GM21423 (cell line): ENCODE results near the gene CHD8.

Experiments used
- ATAC-seq: cut with Tn5 transposase; IDR thresholded peaks from one replicate; pipeline ENCODE4 v1.9.1; 2021; ENCODE audit warnings: mild to moderate bottlenecking, moderate library complexity; ENCODE audit not compliant: unreplicated experiment

CHD8 gene

GRCh38 chr14:21440859-21441258 is 15.1 kb downstream of the CHD8 start:
- ATAC-seq = no peak

- peak; percentile 99 for ATAC-seq
These were observed 18.6 kb downstream of the CHD8 start for GRCh38 chr14:21437063-21437901.

- ATAC-seq = peak; percentile 5
These were observed 19.3 kb downstream of the CHD8 start for GRCh38 chr14:21436567-21437062.

GRCh38 chr14:21431126-21431525 is 24.8 kb downstream of the CHD8 start:
- no peak for ATAC-seq

- no peak for ATAC-seq
These were observed 27.0 kb downstream of the CHD8 start for GRCh38 chr14:21428930-21429329.

- ATAC-seq = no peak
These were observed 29.2 kb downstream of the CHD8 start for GRCh38 chr14:21426692-21427091.

- no peak for ATAC-seq
These were observed 36.4 kb downstream of the CHD8 start for GRCh38 chr14:21419528-21419927.

- ATAC-seq = no peak
These were observed 40.6 kb downstream of the CHD8 start for GRCh38 chr14:21415329-21415728.

GRCh38 chr14:21414137-21414631 is 41.7 kb downstream of the CHD8 start:
- ATAC-seq = no peak

GRCh38 chr14:21408147-21408546 is 47.8 kb downstream of the CHD8 start:
- no peak for ATAC-seq

- ATAC-seq = no peak
These were observed 49.7 kb downstream of the CHD8 start for GRCh38 chr14:21406213-21406612.

GRCh38 chr14:21405097-21405496 is 50.8 kb downstream of the CHD8 start:
- ATAC-seq = no peak

GRCh38 chr14:21399311-21399870 is 56.5 kb downstream of the CHD8 start:
- no peak for ATAC-seq

GRCh38 chr14:21398901-21399300 is 57.0 kb downstream of the CHD8 start:
- ATAC-seq = no peak

GRCh38 chr14:21395450-21395849 is 60.5 kb downstream of the CHD8 start:
- ATAC-seq = no peak

GRCh38 chr14:21385188-21385904 is 70.6 kb downstream of the CHD8 start:
- no peak for ATAC-seq

- ATAC-seq = peak; percentile 15
These were observed 71.5 kb downstream of the CHD8 start for GRCh38 chr14:21384494-21384851.

GRCh38 chr14:21383848-21384493 is 72.0 kb downstream of the CHD8 start, which contains the start of gene SUPT16H:
TSS of gene SUPT16H (minus strand) at chr14:21384019. CDS start at chr14:21383927, 92 bp downstream.
- peak; percentile 92 for ATAC-seq

- ATAC-seq = no peak
These were observed 72.8 kb downstream of the CHD8 start for GRCh38 chr14:21382886-21383847.

GRCh38 chr14:21382095-21382494 is 73.8 kb downstream of the CHD8 start:
- ATAC-seq = no peak
